Stimulated activated naive CD8-positive, alpha-beta T cell treated with anti-CD3 and anti-CD28 coated beads, Interleukin-15, Interleukin-2, amounts not matched to agents 100 U/mL and 50 U/mL, for 24 hours (primary cell): Measurements from ENCODE around the gene AGK.
"Not testable (repeated sequence)": the region's sequence is repeated elsewhere in the genome, so short reads cannot be mapped to it uniquely, and the experiment has no call there.

Source experiments
- ATAC-seq: fragments of 150-1000 bp; cut with Tn5 transposase; one replicate; pipeline ENCODE4 v1.10.0; 2021
- DNase-seq: peaks from one replicate; pipeline ENCODE4 v3.0.0; 2021

The AGK gene

DNA sequence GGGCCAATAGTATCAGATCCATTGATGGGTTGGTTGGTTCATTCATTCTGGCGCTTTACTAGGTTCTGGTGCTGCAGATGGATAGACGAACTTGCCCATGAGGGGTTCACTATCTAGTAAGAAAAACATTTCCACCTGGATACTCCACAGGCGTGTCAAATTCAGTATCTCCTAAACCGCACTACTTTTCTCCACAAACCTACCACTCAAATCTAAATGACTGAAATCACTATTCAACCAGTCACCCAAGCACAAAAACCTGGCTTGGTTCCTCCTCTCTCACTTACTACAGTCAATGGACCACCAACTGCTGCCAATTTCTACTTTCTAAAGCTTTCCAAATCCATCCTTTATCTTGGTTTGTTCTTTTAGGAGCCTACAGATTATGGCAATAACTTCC is 572 bp downstream of the AGK start:
- DNase-seq (no peak), ATAC-seq (peak; percentile 8)

DNA sequence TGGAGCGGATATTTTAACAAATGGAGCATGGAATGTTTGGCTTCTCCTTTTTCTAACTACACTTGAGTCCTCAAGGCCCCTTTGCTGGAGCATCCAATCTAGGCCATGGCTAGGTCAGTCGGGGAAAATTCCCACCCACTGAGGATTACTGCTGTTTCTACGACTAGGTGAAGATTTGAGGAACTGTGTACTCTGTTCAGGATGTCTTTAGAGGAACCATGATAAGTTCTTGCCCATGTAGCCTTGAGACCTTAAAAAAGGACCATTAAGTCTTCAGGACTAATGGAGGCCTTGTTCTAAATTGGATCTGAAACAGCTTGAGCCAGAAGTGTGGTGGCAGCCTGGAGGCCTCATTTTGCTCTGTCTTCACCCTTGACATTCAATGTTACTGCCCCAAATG is 6.2 kb downstream of the AGK start:
- no peak for DNase-seq
- ATAC-seq = no peak

DNA sequence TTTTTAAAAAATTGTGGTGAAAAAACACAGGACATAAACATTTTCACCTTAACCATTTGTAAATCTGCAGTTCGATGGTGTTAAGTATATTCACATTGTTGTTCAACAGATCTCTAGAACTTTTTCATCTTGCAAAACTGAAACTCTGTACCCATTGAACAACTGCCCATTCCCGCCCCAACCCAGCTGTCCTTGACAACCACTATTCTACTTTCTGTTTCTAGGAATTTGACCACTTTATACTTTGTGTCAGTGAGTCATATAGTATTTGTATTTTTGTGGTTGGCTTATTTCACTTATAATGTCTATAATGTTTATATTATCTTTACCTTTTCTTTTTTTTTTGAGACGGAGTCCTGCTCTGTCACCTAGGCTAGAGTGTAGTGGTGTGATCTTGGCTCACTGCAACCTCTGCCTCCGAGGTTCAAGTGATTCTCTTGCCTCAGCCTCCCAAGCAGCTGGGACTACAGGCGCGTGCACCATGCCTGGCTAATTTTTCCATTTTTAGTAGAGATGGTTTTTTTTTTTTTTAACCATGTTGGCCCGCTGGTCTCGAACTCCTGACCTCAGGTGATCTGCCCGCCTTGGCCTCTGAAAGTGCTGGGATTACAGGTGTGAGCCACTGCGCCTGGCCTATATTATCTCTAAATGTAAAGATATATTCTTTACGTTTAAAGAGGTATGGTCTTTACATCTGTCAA is 6.8 kb downstream of the AGK start:
- DNase-seq = peak; percentile 39
- ATAC-seq = peak; percentile 37

DNA sequence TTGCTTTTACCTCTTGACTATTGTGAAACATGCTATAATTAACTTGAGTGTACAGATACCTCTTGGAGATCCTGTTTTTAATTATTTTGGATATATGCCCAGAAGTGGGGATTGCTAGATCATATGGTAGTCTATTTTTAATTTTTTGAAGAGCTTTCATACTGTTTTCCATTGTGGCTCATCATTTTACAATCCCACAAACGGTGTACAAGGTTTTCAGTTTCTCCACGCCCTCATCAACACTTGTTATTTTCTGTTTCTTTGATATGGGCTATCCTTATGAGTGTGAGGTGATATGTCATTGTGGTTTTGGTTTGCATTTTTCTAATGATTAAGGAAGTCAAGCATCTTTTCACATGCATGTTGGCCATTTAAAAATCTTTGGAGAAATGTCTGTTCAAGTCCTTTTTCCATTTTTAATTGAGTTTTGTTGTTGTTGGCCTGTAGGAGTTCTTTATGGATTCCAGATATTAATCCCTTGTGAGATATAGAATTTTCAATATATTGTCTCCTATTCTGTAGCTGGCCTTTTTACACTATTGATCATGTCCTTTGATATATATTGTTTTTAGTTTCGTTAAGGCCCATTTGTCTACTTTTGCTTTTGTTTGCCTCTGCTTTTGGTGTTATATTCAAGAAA is 7.5 kb downstream of the AGK start:
- DNase-seq (no peak), ATAC-seq (peak; percentile 87)

DNA sequence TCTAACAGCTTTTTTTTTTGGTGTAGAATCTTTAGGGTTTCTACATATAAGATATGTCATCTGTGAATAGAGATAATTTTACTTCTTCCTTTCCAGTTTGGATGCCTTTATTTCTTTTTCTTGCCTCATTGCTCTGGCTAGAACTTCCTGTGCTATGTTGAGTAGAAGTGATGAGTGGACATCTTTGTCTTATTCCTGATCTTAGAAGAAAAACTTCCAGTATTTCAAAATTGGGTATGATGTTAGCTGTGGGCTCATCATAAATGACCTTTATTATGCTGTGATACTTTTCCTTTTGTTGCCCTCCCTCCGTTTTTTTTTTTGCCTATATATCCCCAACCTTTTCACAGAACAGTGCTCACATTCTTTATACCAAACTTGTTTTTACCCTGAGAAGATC is 8.8 kb downstream of the AGK start:
- ATAC-seq (no peak), DNase-seq (no peak)

DNA sequence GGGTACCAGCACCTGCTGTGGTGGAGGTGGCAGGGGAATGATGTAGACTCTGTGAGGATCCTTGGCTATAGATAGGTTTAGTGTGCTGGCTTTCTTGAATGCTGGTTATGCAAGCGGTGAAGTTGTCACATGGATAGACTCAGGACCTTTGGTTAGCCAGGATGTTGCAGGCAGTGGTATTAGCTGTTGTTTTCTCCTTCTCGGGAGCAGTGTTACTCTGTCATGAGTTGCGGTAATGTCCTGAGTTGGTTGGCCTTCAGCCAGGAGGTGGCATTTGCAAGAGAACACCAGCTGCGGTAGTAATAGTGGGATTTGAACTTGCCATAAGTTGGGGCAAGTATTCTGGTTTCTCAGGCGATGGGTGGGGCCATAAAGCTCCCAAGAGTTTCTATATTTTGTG is 10.8 kb downstream of the AGK start:
- DNase-seq (no peak), ATAC-seq (no peak)

DNA sequence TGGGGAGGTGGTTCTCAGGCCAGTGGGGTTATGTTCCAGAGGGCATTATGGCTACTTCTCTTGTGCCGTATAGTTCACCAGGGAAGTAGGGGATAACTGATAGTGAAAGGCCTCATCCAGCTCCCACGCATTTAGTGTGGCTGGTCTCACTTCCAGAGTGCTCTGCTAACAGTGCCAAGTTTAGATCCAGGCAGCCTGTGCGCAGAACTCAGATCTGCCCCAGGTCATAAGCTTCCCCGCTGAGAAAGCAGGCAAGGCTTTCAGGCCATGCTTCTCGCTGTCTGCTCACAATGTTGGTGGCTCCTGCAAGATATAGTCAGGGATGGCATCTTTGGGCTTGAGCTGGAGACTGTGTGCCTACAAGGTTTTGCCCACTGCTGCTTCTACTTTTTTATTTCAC is 11.3 kb downstream of the AGK start:
- no peak for DNase-seq
- no peak for ATAC-seq

DNA sequence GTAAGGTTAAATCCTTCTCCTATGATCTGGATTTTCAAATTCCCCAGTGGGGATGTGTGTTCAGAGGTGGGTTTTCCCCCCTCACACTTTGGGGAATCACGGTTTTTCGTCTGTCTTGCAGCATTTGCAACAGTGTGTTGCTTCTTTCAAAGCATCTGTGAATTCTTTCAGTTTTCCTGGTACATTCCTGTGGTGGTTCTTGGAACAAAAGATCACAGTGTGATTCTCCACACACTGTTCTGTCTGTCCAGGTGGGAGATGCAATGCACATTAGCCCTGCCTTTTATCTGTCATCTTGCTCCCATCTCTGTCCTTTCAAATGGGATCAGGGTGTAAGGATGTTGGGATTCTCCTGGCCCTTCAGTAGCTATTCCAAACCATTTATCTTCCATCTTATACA is 11.8 kb downstream of the AGK start:
- ATAC-seq (no peak), DNase-seq (no peak)

DNA sequence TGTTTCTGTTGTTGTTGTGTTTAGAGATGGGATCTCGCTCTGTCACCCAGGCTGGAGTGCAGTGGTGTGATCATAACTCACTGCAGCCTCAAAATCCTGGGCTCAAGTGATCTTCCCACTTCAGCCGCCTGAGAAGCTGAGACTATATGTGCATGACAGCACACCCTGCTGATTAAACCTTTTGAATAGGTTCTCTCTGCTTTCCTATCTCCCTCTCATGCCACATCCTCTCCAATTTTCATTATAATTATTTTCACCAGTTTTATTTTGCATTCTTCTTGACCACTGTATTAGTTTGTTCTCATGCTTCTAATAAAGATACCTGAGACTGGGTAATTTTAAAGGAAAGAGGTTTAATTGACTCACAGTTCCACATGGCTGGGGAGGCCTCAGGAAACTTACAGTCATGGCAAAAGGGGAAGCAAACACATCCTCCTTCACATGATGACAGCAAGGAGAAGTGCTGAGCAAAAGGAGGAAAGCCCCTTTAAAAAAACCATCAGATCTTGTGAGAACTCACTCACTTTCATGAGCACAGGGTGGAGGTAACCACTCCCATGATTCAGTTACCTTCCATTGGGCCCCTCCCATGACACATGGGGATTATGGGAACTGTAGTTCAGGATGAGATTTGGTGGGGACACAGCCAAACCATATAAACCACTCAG is 12.9 kb downstream of the AGK start:
- DNase-seq = peak; percentile 48
- ATAC-seq = peak; percentile 95

DNA sequence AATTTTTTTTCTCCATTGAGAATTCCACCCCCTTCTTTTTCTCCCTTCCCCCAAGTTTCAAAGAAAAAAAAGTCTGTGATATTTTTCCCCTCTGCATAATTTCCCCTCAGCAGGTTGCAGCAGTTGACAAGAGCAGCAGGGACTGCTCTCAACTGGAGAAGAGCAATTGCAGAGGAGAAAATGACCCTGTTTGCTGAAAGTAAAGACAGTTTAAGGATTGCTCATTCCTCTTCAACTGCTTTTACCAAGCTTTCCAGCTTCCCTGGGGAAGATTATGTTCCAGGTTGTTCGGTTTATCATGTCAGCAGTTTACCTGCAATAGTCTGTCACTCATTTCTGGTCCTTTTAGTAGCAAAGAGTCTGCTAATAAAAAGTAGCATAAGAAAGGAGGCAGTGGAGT is 16.2 kb downstream of the AGK start:
- DNase-seq = no peak
- ATAC-seq = no peak

DNA sequence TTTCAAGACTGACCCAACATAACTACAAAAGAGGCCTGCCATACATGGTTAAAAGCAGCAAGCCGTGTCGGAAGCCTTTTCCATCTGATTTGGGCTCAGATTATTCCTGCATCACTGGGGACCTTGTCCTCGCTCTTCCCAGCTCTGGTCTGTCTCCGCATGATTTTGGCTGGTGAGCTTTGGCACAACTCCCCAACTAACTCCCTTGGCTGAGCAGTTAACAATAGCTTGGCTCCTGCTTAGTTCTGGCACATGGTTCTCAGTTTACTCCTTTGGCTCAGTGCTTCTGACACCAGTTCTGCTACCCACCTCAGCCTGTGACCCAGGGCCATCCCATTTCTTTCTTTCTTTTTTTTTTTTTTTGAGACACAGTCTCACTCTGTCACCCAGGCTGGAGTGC is 17.0 kb downstream of the AGK start:
- no peak for DNase-seq
- ATAC-seq = no peak

DNA sequence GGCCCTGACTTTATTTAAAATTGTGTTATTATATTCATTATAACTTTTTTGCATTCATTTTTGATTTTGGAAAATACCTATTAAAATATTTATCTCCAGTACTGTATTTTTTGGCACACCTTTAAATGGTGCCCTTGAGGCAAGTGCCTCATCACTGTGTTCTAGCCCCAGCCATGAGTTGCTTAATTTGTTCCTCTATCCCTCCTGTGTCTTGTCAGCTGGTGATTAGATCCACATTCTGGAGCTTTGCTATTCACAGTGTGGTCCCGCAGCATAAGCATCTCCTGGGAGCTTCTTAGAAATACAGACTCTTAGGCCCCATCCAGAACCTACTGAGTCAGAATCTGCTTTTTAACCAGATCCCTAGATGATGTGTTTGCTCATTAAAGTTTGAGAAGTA is 19.8 kb downstream of the AGK start:
- DNase-seq = no peak
- ATAC-seq = no peak

DNA sequence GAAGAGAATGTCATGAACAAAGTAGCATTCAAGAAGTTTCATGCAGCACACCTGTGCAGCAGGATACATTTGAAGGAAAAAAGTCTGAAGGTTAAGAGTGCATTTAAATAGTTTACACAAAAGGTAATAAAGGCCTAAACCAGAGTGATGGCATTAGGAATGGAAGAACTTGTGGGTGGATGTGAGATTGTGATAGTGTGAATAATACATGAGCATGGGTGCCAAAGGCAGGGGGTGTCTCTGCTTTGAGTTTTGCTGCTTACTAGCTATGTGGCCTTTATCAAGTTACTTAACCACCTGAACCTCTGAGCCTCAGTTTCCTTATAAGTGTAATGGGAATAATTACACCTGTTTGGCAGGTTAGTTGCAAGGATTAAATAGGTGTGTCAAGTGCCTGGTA is 21.0 kb downstream of the AGK start:
- DNase-seq = no peak
- peak; percentile 93 for ATAC-seq

DNA sequence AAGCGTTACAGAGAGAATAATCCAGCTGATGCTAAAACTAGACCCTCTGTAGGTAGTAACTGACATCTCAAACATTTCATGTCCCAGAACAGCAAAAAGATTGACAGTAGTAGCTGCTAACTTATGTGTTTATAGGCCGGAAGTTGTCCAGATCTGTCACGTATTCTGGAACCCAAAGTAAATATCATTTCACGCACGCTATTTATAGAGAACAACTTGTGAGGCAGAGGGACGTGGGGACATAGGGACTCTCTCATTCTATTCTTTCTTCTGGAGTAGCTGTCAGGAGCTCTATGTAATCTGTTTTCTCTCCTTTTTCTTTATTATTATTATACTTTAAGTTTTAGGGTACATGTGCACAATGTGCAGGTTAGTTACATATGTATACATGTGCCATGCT is 22.3 kb downstream of the AGK start:
- ATAC-seq (no peak), DNase-seq (no peak)

DNA sequence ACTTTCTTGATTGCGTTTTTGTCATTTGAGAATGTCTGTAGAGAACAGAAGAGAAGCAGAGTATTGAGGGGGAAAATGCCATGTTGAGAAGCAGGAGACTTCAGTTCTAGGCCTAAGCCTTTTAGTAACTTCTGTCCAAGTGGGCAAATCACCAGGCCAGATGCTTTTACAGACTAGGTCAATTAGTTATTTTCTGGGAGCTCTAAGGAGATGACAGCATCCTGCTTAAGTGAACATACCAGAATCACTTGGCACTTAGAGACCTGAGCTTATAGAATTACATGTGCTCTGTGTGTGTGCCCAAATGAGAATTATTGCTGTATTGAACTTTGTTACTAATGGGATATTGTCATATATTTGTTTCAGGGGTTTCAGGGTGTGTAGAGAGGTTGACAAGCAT is 24.0 kb downstream of the AGK start:
- ATAC-seq (no peak), DNase-seq (no peak)

DNA sequence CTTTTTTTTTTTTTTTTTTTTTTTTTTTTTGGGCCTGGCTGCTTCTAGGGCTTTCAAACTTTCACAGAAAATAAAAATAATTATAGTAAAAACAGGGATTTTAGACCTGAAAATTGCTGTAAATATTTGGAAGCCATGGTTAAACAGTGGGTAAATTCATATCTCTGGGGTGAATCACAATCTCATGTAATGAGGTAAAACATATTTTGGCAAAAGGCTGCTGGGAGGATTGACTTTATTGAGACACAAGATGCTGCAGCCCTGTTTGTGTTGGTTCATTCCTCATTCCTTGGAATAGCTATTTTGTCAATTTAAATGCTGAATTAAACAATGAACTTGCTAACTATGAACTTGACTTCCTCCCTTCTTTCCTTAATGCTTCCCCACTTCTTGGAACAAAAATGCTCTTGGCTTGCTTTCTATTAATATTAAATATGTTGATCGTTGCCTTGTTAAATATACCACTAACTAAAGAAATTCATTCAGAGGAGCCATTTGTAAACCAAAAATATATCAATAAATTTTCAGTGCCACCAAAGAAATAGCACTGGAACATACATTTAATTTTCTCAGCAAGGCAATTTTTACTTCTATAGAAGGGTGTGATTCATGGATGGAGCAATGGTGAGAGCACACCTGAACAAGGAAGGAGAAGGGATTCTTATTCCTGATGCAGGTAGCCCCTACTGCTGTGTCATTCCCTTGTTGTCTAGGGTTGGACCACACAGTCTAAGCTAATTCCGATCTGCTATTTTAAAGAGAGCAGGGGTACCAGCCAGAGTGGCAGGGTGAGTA is 24.6 kb downstream of the AGK start:
- no peak for ATAC-seq

DNA sequence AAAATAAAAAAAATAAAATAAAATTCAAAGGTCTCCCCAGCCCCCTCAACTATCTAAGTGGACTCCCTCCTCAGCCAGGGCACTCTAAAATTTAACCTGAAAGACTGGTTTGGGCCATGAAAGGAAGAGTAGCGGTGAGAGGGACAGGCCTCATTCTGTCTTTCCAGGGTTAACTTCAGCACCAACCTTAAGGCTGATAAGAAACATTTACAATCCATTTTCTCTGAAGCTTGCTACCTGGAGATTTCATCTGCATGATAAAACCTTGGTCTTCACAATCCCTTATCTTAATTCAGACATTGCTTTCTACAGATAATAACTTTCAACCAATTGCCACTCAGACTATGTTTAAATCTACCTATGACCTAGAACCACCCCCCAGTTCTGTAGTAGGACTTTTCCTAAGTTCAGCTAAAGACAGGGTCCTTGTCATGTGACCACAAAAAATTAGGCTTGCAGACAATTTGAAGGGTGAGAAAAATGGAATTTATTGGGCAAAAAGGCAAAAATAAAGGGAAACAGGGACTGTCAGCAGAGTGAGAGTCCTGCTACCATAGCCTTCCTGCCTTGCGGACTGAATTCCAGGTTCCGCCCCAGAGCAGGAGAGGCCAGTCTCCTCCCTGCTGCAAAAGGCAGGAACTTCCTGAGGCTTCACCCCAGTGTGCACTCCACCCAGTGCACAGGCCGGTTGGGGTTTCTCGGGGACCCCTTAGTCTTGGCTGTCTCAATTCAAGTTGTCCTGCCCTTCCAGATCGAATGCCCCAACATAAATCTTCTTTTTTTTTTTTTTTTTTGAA is 26.0 kb downstream of the AGK start:
- no peak for DNase-seq
- no peak for ATAC-seq

More for the DNA sequence above, 24.6 kb downstream of the AGK start:
- DNase-seq = no peak

DNA sequence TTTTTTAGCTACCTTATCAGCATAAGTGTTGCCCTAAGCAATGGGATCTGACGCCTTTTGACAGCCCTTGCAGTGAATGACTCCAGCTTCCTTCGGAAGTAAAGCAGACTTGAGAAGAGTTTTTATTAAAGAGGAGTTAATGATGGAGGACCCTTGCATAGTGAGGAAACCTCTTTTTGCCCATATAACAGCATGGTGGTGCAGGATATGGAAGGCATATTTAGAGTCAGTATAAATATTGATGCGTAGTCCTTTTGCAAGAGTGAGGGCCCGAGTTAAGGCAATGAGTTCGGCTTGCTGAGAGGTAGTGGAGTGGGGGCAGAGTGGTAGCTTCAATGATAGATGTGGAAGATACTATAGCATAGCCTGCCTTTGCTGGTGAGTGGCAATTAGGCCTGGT is 28.7 kb downstream of the AGK start:
- not testable (repeated sequence) for DNase-seq, ATAC-seq

DNA sequence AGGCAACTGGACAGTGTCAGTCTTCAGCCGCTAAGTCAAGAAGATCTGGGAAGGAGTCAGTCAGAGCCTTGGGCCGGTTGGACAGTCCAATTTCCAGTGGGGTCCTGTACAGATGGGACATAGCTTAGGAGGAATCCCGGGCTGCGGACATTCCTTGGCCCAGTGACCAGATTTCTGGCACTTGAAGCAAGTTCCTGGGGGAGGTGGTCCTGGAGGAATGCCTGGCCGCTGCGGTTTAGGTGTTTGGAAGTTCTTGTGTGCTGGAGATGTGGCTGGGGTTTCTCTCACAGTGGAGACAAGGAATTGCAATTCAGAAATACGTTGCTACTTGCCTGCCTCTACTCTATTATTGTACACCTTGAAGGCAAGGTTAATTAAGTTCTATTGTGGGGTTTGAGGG is 30.9 kb downstream of the AGK start:
- not testable (repeated sequence) for ATAC-seq, DNase-seq

DNA sequence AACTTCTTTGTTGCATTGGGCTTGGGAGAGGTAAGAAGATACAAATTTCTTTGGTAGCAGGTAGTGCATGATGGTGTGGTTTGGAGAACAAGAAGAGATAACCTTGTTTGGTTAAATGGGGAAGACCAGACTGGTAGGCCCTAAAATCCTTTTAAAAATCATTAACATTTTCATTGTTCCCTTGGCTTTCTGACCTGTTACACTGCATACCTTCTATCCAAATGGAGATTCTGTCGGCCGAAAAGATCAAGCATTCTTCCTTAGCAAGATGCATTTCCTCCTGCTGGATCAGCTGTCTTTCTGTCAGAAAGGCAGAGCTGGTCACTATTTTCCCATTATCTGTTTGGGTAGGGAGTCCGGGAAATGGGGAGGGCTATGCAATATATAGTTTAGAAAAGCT is 33.7 kb downstream of the AGK start:
- DNase-seq = no peak
- ATAC-seq = no peak

DNA sequence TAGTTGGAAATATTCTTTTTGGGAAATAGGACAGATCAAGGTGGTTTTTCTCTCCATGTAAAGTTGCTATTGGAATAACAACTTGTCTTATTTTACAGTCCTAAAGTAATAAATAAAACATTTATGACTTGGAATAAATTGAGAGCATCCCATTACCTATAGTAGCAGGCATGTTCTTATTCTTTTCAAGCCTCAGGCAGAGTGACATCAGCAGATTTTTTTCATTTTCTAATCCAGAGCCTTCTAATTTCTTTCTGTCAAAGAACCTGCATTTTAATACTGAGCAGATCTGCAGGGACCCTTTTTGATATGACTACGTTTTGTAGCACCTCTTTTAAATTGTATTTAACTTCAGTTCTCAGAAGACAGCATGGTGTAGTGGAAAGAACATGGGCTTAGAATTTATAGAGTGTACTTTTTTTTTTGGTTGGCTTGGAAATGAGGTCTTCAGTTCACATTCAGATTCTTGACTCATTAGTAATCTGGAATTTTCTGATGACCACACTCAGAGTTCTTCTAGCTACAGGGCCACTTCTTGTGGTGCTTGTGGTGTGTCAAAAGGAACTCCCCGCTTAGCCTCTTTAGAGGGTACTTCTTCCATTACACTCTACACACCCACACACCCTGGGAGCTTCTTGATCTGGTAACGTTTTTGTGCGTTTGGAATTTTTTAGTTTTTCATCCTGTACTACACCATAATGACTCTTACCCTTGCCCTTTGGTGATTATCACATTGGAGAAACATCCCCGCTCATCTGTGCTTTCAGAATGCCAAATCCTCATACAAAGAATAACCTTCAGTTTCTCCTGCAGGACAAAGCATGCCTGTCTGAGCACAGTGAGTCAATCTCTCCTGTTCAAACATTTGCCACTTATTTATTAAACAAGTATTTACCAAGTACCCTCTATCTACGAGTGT is 34.6 kb downstream of the AGK start:
- ATAC-seq = peak; percentile 91
- peak; percentile 72 for DNase-seq
